Astrocyte (in vitro differentiated cells and primary cell): ENCODE results near the gene SPSB3.

Source experiments
- EZH2 ChIP-seq: IDR thresholded peaks from 2 replicates; pipeline ENCODE4 v1.6.1; 2012; ENCODE audit warnings: mild to moderate bottlenecking, low read length, inconsistent platforms; ENCODE audit not compliant: insufficient read depth
- TF ChIP-seq, protein P1 (sequence below): IDR thresholded peaks from 2 replicates; pipeline ENCODE4 v1.5.1; 2011; ENCODE audit warnings: low read depth, mild to moderate bottlenecking, inconsistent platforms, low read length, moderate library complexity; ENCODE audit not compliant: insufficient read depth

DNA sequence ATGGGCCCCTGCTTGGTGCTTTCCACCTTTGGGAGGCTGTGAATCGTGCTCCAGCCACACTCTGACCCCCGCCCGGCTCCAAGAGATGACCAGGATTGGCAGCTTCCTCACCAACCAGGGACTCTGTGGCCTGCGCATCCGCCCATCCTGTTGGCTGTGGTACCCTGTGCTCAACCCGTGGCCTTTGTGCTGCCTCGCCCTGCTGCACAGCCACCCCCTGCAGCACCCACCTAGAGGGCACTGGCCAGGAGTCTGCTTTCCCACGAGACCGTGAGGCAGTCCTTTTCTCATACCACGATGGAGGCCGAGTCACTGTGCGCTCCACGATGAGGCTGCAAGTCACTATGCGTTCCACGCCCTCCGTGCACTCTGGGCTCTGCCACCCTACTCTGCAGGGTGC, 30.4 kb downstream of the SPSB3 start:
- TF ChIP-seq, protein P1, sequence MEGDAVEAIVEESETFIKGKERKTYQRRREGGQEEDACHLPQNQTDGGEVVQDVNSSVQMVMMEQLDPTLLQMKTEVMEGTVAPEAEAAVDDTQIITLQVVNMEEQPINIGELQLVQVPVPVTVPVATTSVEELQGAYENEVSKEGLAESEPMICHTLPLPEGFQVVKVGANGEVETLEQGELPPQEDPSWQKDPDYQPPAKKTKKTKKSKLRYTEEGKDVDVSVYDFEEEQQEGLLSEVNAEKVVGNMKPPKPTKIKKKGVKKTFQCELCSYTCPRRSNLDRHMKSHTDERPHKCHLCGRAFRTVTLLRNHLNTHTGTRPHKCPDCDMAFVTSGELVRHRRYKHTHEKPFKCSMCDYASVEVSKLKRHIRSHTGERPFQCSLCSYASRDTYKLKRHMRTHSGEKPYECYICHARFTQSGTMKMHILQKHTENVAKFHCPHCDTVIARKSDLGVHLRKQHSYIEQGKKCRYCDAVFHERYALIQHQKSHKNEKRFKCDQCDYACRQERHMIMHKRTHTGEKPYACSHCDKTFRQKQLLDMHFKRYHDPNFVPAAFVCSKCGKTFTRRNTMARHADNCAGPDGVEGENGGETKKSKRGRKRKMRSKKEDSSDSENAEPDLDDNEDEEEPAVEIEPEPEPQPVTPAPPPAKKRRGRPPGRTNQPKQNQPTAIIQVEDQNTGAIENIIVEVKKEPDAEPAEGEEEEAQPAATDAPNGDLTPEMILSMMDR = no peak
- no peak for TF ChIP-seq EZH2
